Gastroesophageal sphincter (tissue), 3 donors: ENCODE measurements around the gene GAD1.

Source experiments
- CTCF ChIP-seq, 4 experiments: fragments of 200-600 bp in 2 of 4; fragments of 450-650 bp in 2 of 4; sonication (generic) in 1 of 4; IDR thresholded peaks; one replicate each; pipeline ENCODE4 v1.5.1; 2017 to 2019; ENCODE audit warnings: antibody characterized with exemption in 4 of 4, mild to moderate bottlenecking in 2 of 4, moderate library complexity in 2 of 4
- POLR2A ChIP-seq, 2 donors: fragments of 450-650 bp; IDR thresholded peaks; one replicate each; pipeline ENCODE4 v1.6.1; 2017; ENCODE audit warnings: antibody characterized with exemption in 2 of 2, mild to moderate bottlenecking in 2 of 2, moderate library complexity in 1 of 2
- POLR2AphosphoS5 ChIP-seq: sonication (generic); formaldehyde crosslinking; IDR thresholded peaks from one replicate; pipeline ENCODE4 v1.6.1; 2017; ENCODE audit warnings: antibody characterized with exemption

DNA sequence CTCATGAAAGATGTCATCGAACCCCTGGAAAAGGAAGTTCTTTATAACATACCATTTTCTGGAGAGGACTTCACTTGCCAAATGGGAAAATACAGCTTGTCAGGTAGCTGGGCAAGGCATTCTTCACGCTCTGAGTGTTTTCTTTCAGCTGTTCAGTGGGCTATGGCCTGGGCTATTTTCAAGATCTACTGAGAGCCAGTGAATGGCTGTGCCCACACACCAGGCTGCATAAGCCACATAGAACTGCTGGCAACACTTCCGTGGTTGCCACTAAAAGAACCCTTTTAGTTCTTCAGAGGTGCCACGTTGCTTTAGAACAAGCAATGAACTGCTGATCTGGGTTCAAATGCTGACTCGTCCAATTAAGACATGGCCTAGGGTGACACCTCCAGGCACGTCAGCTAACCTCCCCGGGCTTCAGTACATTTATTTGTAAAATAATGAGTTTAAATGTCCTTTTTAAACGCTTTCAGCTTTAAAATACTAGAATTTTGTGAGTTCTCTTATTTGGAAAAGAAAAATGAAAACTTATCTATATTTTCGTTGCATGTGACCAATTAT is 75.8 kb downstream of the GAD1 start:
- TF ChIP-seq CTCF (IDR thresholded peaks at IDR 0.05) (no peak), POLR2AphosphoS5 (no peak), POLR2A (IDR thresholded peaks at IDR 0.05) (no peak)
